Activated CD8-positive, alpha-beta T cell treated with anti-CD3 and anti-CD28 coated beads for 36 hours (primary cell): ENCODE measurements around the gene METTL16. TPM values are rescaled to one million over a fixed set of nuclear protein-coding genes. Genes with fewer than 3 reads are reported as not detected.
"Not testable (repeated sequence)": the region's sequence is repeated elsewhere in the genome, so short reads cannot be mapped to it uniquely, and the experiment has no call there.

Experiments
- ATAC-seq: fragments of 200-7000 bp; cut with Tn5 transposase; one replicate; pipeline ENCODE4 v1.10.0; 2021; ENCODE audit warnings: mild to moderate bottlenecking, moderate library complexity
- CTCF ChIA-PET: fragments of 350-600 bp; sonication (Branson Sonifier 250); formaldehyde crosslinking; loops from one replicate; lab custom pipeline; 2021; ENCODE audit warnings: antibody characterized with exemption; lab: Charles Lee
- POLR2A ChIA-PET: fragments of 350-600 bp; sonication (Branson Sonifier 250); formaldehyde crosslinking; loops from one replicate; lab custom pipeline; 2021; ENCODE audit warnings: antibody characterized with exemption; lab: Charles Lee
- DNase-seq: peaks from one replicate; pipeline ENCODE4 v3.0.0-alpha.2; 2020
- H3K27ac Mint-ChIP-seq: one replicate; pipeline ENCODE4 v1.8.0; 2021; ENCODE audit warnings: mild to moderate bottlenecking, mixed read lengths
- H3K27me3 Mint-ChIP-seq: one replicate; pipeline ENCODE4 v1.8.0; 2021; ENCODE audit warnings: mixed read lengths
- H3K36me3 Mint-ChIP-seq: one replicate; pipeline ENCODE4 v1.8.0; 2021; ENCODE audit warnings: low read depth, mixed read lengths
- H3K4me1 Mint-ChIP-seq: one replicate; pipeline ENCODE4 v1.8.0; 2021; ENCODE audit warnings: low read depth, mixed read lengths
- H3K4me3 Mint-ChIP-seq: one replicate; pipeline ENCODE4 v1.8.0; 2021; ENCODE audit warnings: mild to moderate bottlenecking, moderate library complexity, mixed read lengths
- H3K9me3 Mint-ChIP-seq: one replicate; pipeline ENCODE4 v1.8.0; 2021; ENCODE audit warnings: mixed read lengths
- intact Hi-C: fragments of 100-400 bp; cut with micrococcal nuclease; formaldehyde crosslinking; loops from one replicate; pipeline ENCODE4 v1.10.0; 2022
- total RNA-seq, 2 experiments: library from RNA; stranded (reverse); gene quantifications; one replicate each; pipeline ENCODE4 v1.2.3, GENCODE V29; 2021
- TF ChIP-seq, protein P1 (sequence below): fragments of 200-600 bp; IDR thresholded peaks from one replicate; pipeline ENCODE4 v1.8.0; 2022; ENCODE audit warnings: antibody characterized with exemption, mild to moderate bottlenecking

Gene METTL16
- total RNA-seq, 2 experiments from 2014 or later, result 47.9 to 50.3 TPM

DNA sequence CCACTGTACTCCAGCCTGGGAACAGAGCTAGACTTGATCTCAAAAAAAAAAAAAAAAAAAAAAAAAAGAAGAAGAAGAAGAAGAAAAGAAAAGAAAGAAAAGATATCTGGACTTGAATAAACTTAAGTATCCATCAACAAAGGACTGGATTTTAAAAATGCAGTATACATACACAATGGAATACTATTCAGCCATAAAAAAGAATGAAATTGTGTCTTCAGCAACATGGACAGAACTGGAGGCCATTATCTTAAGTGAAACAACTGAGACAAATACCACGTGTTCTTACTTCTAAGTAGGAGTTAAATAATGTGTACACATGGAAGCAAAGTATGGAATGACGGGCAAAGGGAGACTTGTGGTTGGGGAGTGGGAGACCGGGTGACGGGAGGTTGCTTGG is 70.8 kb downstream of the METTL16 start:
- TF ChIP-seq, protein P1, sequence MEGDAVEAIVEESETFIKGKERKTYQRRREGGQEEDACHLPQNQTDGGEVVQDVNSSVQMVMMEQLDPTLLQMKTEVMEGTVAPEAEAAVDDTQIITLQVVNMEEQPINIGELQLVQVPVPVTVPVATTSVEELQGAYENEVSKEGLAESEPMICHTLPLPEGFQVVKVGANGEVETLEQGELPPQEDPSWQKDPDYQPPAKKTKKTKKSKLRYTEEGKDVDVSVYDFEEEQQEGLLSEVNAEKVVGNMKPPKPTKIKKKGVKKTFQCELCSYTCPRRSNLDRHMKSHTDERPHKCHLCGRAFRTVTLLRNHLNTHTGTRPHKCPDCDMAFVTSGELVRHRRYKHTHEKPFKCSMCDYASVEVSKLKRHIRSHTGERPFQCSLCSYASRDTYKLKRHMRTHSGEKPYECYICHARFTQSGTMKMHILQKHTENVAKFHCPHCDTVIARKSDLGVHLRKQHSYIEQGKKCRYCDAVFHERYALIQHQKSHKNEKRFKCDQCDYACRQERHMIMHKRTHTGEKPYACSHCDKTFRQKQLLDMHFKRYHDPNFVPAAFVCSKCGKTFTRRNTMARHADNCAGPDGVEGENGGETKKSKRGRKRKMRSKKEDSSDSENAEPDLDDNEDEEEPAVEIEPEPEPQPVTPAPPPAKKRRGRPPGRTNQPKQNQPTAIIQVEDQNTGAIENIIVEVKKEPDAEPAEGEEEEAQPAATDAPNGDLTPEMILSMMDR, result no peak
- Mint-ChIP-seq H3K9me3 (peaks cover 1% of the 10 kb centered on the region), H3K36me3 (peaks cover 40% of the 10 kb centered on the region), H3K27me3 (no peaks in the 10 kb centered on the region), H3K4me3 (no peak overlapping the region), H3K4me1 (no peaks in the 10 kb centered on the region), H3K27ac (no peak overlapping the region)
- DNase-seq, result no peak
- intact Hi-C loops, result no loop called here
- no peak for ATAC-seq
- CTCF ChIA-PET, result interaction anchor here (1.9 kb wide), 1 partner anchor 22 kb away, joined by 4 read pairs; no protein-coding TSS in a partner anchor
- POLR2A ChIA-PET, result interaction anchor here (0.9 kb wide), 1 partner anchor 9 kb away, joined by 3 read pairs; no protein-coding TSS in a partner anchor

DNA sequence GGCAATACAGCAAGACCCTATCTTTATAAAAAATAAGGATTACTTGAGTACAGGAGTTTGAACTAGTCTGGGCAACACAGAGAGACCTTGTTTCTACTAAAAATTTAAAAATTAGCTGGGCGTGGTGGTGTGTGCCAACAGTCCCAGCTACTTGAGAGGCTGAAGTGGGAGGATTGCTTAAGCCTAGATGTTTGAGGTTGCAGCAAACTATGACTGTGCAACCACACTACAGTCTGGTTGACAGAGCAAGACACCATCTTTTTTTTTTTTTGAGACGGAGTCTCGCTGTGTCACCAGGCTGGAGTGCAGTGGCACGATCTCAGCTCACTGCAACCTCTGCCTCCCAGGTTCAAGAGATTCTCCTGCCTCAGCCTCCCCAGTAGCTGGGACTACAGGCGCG is 71.7 kb downstream of the METTL16 start:
- H3K9me3 Mint-ChIP-seq, H3K27ac Mint-ChIP-seq, H3K4me3 Mint-ChIP-seq, H3K27me3 Mint-ChIP-seq, POLR2A ChIA-PET, intact Hi-C loops, ATAC-seq, H3K4me1 Mint-ChIP-seq, DNase-seq: not testable (repeated sequence)
- H3K36me3 Mint-ChIP-seq, result peaks cover 39% of the 10 kb centered on the region
- CTCF ChIA-PET, result interaction anchor here (2.8 kb wide), 1 partner anchor 24 kb away, joined by 11 read pairs; no protein-coding TSS in a partner anchor

DNA sequence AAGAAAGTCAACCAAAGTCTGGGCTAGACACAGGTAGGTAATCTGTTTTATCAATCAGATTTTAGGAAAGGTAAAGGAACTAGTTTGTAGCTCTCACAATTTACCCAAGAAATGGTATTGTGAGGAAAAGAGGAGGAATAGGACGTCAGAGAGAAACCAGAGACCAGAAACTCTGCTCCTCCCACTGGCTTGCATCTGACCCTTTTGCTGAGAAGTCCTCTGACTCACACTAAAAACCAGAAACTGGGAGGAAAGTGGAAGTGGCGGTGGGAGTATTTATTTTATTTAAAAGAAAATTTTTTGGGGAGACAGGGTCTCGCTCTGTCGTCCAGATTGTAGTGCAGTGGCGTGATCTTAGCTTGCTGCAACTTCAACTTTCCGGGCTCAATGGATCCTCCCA is 72.9 kb downstream of the METTL16 start:
- POLR2A ChIA-PET, result interaction anchor here (0.7 kb wide), 1 partner anchor 53 kb away, joined by 3 read pairs; no protein-coding TSS in a partner anchor
- Mint-ChIP-seq H3K27ac (no peak overlapping the region), H3K4me3 (no peak overlapping the region), H3K36me3 (peaks cover 40% of the 10 kb centered on the region), H3K9me3 (no peaks in the 10 kb centered on the region), H3K27me3 (no peaks in the 10 kb centered on the region), H3K4me1 (peaks cover 6% of the 10 kb centered on the region)
- CTCF ChIA-PET, result interaction anchor here (1.3 to 2.8 kb wide), 3 partner anchors 23 to 56 kb away, joined by 3 to 11 read pairs (median 6); no protein-coding TSS in a partner anchor
- ATAC-seq (no peak), DNase-seq (no peak)
- TF ChIP-seq, protein P1, result no peak
- intact Hi-C loops, result no loop called here

DNA sequence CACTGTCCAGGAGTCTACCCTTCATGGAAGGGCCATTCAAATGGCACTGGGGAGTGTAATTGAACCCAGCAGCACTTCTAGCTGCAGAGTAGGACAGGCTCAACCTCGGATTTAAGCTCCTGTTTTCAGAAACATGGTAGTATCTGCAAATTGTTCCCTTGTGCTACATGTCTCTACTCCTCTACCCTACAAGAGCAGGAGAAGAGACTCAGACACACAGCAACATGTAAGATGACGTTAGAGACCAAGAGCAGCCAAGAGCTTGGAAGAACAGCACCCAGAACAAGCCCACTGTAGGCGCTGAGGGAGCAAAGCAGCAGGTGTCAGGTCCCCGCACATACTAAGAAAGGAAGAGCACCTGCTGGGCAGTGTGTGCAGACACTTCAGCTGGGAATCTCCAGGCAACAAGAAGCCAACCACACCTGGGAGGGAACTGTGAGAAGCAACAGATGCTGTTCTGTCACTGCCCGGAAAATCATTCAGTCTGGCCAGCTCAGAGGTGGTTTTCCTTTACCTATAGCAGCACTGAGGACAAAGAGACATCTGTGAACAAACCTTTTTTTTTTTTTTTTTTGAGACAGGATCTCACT is 75.3 kb downstream of the METTL16 start:
- no peak overlapping the region for H3K27ac Mint-ChIP-seq
- intact Hi-C loops, result no loop called here
- CTCF ChIA-PET, result interaction anchor here (0.9 kb wide), 1 partner anchor 54 kb away, joined by 4 read pairs; no protein-coding TSS in a partner anchor

DNA sequence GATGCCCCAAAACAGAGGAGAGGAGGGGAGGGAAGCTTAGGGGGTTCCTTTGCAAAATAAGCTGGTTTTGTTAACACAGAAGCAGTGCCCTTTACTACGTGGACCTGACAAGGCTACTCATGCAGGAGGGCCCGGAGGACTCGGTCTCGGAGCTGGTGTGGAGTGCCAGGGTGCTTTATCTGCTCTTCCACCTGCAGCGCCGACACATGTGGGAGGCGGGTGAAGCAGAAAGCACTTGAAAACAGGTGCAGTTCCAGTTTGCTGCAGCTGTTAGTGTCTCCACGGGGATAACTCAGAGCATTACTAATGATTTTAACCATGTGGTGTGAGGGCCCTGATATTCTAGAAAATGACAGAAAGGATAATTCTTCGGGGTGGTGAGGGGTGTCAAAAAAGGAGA is 75.8 kb downstream of the METTL16 start:
- H3K4me1 Mint-ChIP-seq, result peaks cover 6% of the 10 kb centered on the region
- ChIA-PET CTCF (interaction anchor here (0.9 kb wide), 1 partner anchor 54 kb away, joined by 4 read pairs; no protein-coding TSS in a partner anchor), POLR2A (interaction anchor here (1.1 to 2.0 kb wide), 2 partner anchors 8 to 44 kb away, joined by 3 to 7 read pairs; no protein-coding TSS in a partner anchor)
- H3K9me3 Mint-ChIP-seq, result no peaks in the 10 kb centered on the region
- no peaks in the 10 kb centered on the region for H3K27me3 Mint-ChIP-seq
- no peak overlapping the region for H3K4me3 Mint-ChIP-seq
- no peak for DNase-seq
- no peak overlapping the region for H3K27ac Mint-ChIP-seq
- ATAC-seq, result no peak
- intact Hi-C loops, result no loop called here
- TF ChIP-seq, protein P1, result no peak
- peaks cover 33% of the 10 kb centered on the region for H3K36me3 Mint-ChIP-seq

More for the DNA sequence above, 75.3 kb downstream of the METTL16 start:
- POLR2A ChIA-PET, result interaction anchor here (0.7 to 2.0 kb wide), 3 partner anchors 9 to 75 kb away, joined by 3 to 7 read pairs (median 3); partner anchors contain the start of gene METTL16
- H3K9me3 Mint-ChIP-seq, result no peaks in the 10 kb centered on the region
- no peaks in the 10 kb centered on the region for H3K27me3 Mint-ChIP-seq
- H3K4me3 Mint-ChIP-seq, result no peak overlapping the region
- H3K36me3 Mint-ChIP-seq, result peaks cover 38% of the 10 kb centered on the region
- TF ChIP-seq, protein P1, result no peak
- peaks cover 6% of the 10 kb centered on the region for H3K4me1 Mint-ChIP-seq
- DNase-seq (no peak), ATAC-seq (no peak)
